Measurements from ENCODE around the gene RNPS1. TPM values are rescaled to one million over a fixed set of nuclear protein-coding genes. Genes with fewer than 3 reads are reported as not detected.

RNPS1 gene
- total and polyA plus RNA-seq, 9 of the 15 experiments (the other 6 are each of a cell fraction or from before 2014, with no cell fraction given), result 44.9 to 338 (median 202) TPM

- no peaks in the 10 kb centered on the region for H3K27me3 ChIP-seq (ENCODE audit: control insufficient read depth in 2 of 2, insufficient read depth in 2 of 2, low read length in 2 of 2)
- WGBS (ENCODE audit: insufficient coverage, low coverage, missing lambda C conversion rate), result 79% methylated on average over 11 of the region's 15 CpGs
- no TSS peak for BruUV-seq (replicated peaks)
- no peak for DNase-seq (ENCODE audit: extremely low read depth in 1 of 4, low spot score in 3 of 4)
- peaks cover 3% of the 10 kb centered on the region for H3K9me1 ChIP-seq (ENCODE audit: control insufficient read depth, insufficient read depth, low read length)
- H3K9me3 ChIP-seq (replicated peaks; ENCODE audit: control insufficient read depth, insufficient read depth, low read depth, low read length), result no peaks in the 10 kb centered on the region
- peak overlapping the region in 1 of 2 experiments; percentile 85; a peak in 2 of 4 replicates for H3K9ac ChIP-seq (ENCODE audit: insufficient read depth in 1 of 2, low read depth in 2 of 2, low read length in 2 of 2)
- POLR2A ChIA-PET, result interaction anchor here (0.7 to 1.9 kb wide), 9 partner anchors 7 to 261 kb away, joined by 3 to 8 read pairs (median 3); partner anchors contain the start of gene ECI1
- peaks cover 10 to 68% of the 10 kb centered on the region in 2 experiments; a peak in 4 of 5 replicates for H3K4me1 ChIP-seq (replicated peaks in 1 of 2; ENCODE audit: control insufficient read depth in 2 of 2, insufficient read depth in 2 of 2, low read length in 2 of 2)
- CTCF ChIA-PET (ENCODE audit: low intra/inter-chr PET ratio), result no interaction called here
- peaks cover 10% of the 10 kb centered on the region; the same call in 2 of the 3 replicates for H3K36me3 ChIP-seq (ENCODE audit: control insufficient read depth, insufficient read depth, low read length)
- H3K27ac ChIP-seq (ENCODE audit: extremely low read depth, low read depth, low read length), result no peak overlapping the region
- H4K20me1 ChIP-seq (replicated peaks; ENCODE audit: control insufficient read depth, insufficient read depth, low read length), result peaks cover 4% of the 10 kb centered on the region
- H3K4me3 ChIP-seq, result no peak overlapping the region
- ATAC-seq, result no peak
- H2AFZ ChIP-seq (ENCODE audit: low read depth, low read length), result no peak overlapping the region
- TF ChIP-seq POLR2G (IDR thresholded peaks at IDR 0.05; ENCODE audit: low read depth, low read length) (peak; percentile 3), MTA2 (IDR thresholded peaks at IDR 0.05; ENCODE audit: low read depth) (no peak)
- no peak for FAIRE-seq
- peaks cover 46% of the 10 kb centered on the region for H3K79me2 ChIP-seq (ENCODE audit: control insufficient read depth, insufficient read depth, low read length)
- H3K4me2 ChIP-seq (ENCODE audit: insufficient read depth, low read length), result no peak overlapping the region
- in situ Hi-C loops (cut with MboI), result no loop called here
- intact Hi-C loops (cut with micrococcal nuclease), result no loop called here
These were observed 2.9 kb upstream of the RNPS1 start for GRCh38 chr16:2270588-2271470.

DNA sequence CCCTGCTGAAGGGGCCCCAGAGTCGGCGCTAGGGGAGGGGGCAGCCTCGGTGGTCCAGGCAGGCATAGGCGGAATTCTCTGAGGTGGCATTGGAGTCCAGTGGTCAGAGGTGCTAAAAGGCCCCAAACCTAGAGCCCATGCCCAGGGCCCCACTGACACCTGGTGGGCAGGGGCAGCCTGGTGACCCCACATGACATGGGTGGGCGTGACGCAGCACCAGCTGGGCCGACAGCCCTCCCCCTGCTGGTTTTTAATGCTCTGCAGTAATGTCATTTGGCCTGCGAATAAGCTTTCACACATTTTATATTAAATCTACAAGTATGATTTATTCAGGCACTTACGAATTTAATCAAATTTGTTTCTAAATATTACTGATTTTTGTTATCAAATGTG is 2.1 kb upstream of the RNPS1 start:
- POLR2A ChIA-PET, result interaction anchor here (1.0 to 2.1 kb wide), 5 partner anchors 9 to 32 kb away, joined by 3 to 14 read pairs (median 3); partner anchors contain the start of gene ECI1
- Histone ChIP-seq H3K4me3 (no peak overlapping the region), H3K4me2 (ENCODE audit: insufficient read depth, low read length) (no peak overlapping the region), H3K4me1 (replicated peaks in 1 of 2; ENCODE audit: control insufficient read depth in 2 of 2, insufficient read depth in 2 of 2, low read length in 2 of 2) (peaks cover 13 to 67% of the 10 kb centered on the region in 2 experiments; a peak in 4 of 5 replicates), H3K27ac (ENCODE audit: extremely low read depth, low read depth, low read length) (no peak overlapping the region), H2AFZ (ENCODE audit: low read depth, low read length) (no peak overlapping the region), H3K9me3 (replicated peaks; ENCODE audit: control insufficient read depth, insufficient read depth, low read depth, low read length) (no peaks in the 10 kb centered on the region), H3K79me2 (ENCODE audit: control insufficient read depth, insufficient read depth, low read length) (peaks cover 54% of the 10 kb centered on the region), H3K9me1 (ENCODE audit: control insufficient read depth, insufficient read depth, low read length) (peaks cover 3% of the 10 kb centered on the region), H3K27me3 (ENCODE audit: control insufficient read depth in 2 of 2, insufficient read depth in 2 of 2, low read length in 2 of 2) (no peaks in the 10 kb centered on the region), H4K20me1 (replicated peaks; ENCODE audit: control insufficient read depth, insufficient read depth, low read length) (peaks cover 12% of the 10 kb centered on the region), H3K36me3 (ENCODE audit: control insufficient read depth, insufficient read depth, low read length) (peaks cover 18% of the 10 kb centered on the region; the same call in 2 of the 3 replicates), H3K9ac (ENCODE audit: insufficient read depth in 1 of 2, low read depth in 2 of 2, low read length in 2 of 2) (peak overlapping the region in 1 of 2 experiments; percentile 14; a peak in 1 of 4 replicates)
- DNase-seq (ENCODE audit: extremely low read depth in 1 of 4, low spot score in 3 of 4), result no peak
- no peak for FAIRE-seq
- 79% methylated on average over 9 of the region's 9 CpGs for WGBS (ENCODE audit: insufficient coverage, low coverage, missing lambda C conversion rate)
- CTCF ChIA-PET (ENCODE audit: low intra/inter-chr PET ratio), result no interaction called here
- in situ Hi-C loops (cut with MboI) (no loop called here), intact Hi-C loops (cut with micrococcal nuclease) (no loop called here)
- BruUV-seq (replicated peaks), result no TSS peak
- no peak for ATAC-seq
- no peak for TF ChIP-seq E2F5 (CRISPR knock-in tag; IDR thresholded peaks at IDR 0.05)
- no peak for TF ChIP-seq GTF3C2 (IDR thresholded peaks at IDR 0.05; ENCODE audit: borderline replicate concordance, extremely low read depth, insufficient read length)
- TF ChIP-seq ZFX (CRISPR knock-in tag; IDR thresholded peaks at IDR 0.05), result peak; percentile 19; the same call in 1 of the 2 replicates
- no peak for TF ChIP-seq ZNF551 (CRISPR knock-in tag; IDR thresholded peaks at IDR 0.05)
- no peak for TF ChIP-seq CHCHD3 (CRISPR knock-in tag; IDR thresholded peaks at IDR 0.05)
- TF ChIP-seq CBX3 (IDR thresholded peaks at IDR 0.05; ENCODE audit: borderline replicate concordance in 1 of 2, low read length in 2 of 2), result no peak
- peak in 1 of 2 experiments; percentile 25; a peak in 1 of 4 replicates for TF ChIP-seq SIN3A (IDR thresholded peaks at IDR 0.05; ENCODE audit: borderline replicate concordance in 2 of 2, control insufficient read depth in 1 of 2, low read depth in 2 of 2, low read length in 2 of 2)

All from K562 (cell line).